MCF 10A (cell line): ENCODE measurements around the gene FAM20A. TPM values are rescaled to one million over a fixed set of nuclear protein-coding genes. Genes with fewer than 3 reads are reported as not detected.
"Not testable (repeated sequence)": the region's sequence is repeated elsewhere in the genome, so short reads cannot be mapped to it uniquely, and the experiment has no call there.

Experiments used
- BruUV-seq: library from RNA; stranded (reverse); fragments of 400-500 nt; replicated peaks from 2 replicates; lab custom pipeline; 2021; lab: Mats Ljungman, UMichigan
- CTCF ChIA-PET: fragments of 300-600 bp; sonication (Branson Sonifier 250); formaldehyde crosslinking; extraction: SDS; loops from one replicate; lab custom pipeline; 2021; ENCODE audit warnings: antibody characterized with exemption, inconsistent platforms; lab: Yijun Ruan, JAX
- POLR2A ChIA-PET: fragments of 300-600, 350-650 bp; sonication (Branson Sonifier 250); formaldehyde crosslinking; extraction: SDS; loops from one replicate; lab custom pipeline; 2020; ENCODE audit warnings: antibody characterized with exemption, inconsistent platforms; lab: Yijun Ruan, JAX
- DNase-seq: peaks from one replicate; pipeline ENCODE4 v3.0.0-alpha.2; 2018; ENCODE audit not compliant: unreplicated experiment
- H3K27ac Mint-ChIP-seq: one replicate; pipeline ENCODE4 v1.8.0; 2022; ENCODE audit warnings: mild to moderate bottlenecking, low read depth, mixed read lengths; ENCODE audit not compliant: unreplicated experiment
- H3K27me3 Mint-ChIP-seq: one replicate; pipeline ENCODE4 v1.8.0; 2022; ENCODE audit warnings: mixed read lengths; ENCODE audit not compliant: insufficient read depth, unreplicated experiment
- H3K36me3 Mint-ChIP-seq: one replicate; pipeline ENCODE4 v1.8.0; 2022; ENCODE audit warnings: mild to moderate bottlenecking, moderate library complexity, mixed read lengths; ENCODE audit not compliant: insufficient read depth, unreplicated experiment
- H3K4me1 Mint-ChIP-seq: one replicate; pipeline ENCODE4 v1.8.0; 2022; ENCODE audit warnings: mixed read lengths; ENCODE audit not compliant: insufficient read depth, unreplicated experiment
- H3K4me3 Mint-ChIP-seq: one replicate; pipeline ENCODE4 v1.8.0; 2022; ENCODE audit warnings: mild to moderate bottlenecking, moderate library complexity, mixed read lengths; ENCODE audit not compliant: unreplicated experiment
- H3K9me3 Mint-ChIP-seq: one replicate; pipeline ENCODE4 v1.8.0; 2022; ENCODE audit warnings: mixed read lengths; ENCODE audit not compliant: unreplicated experiment
- CTCF ChIP-seq: fragments of 200-600 bp; IDR thresholded peaks from one replicate; pipeline ENCODE4 v1.8.0; 2022; ENCODE audit warnings: antibody characterized with exemption, mild to moderate bottlenecking; ENCODE audit not compliant: unreplicated experiment
- intact Hi-C: fragments of 100-400 bp; cut with micrococcal nuclease; formaldehyde crosslinking; loops from 2 replicates; pipeline ENCODE4 v1.14.1; 2022
- total RNA-seq: library from RNA; stranded (reverse); gene quantifications from 2 replicates; pipeline ENCODE4 v1.2.3, GENCODE V29; 2022

The FAM20A gene
- total RNA-seq, 1 experiment from 2014 or later, result not detected

GRCh38 chr17:68584581-68585303 lies 16.4 kb downstream of the FAM20A start:
- Mint-ChIP-seq H3K27me3 (no peaks in the 10 kb centered on the region), H3K4me3 (no peak overlapping the region), H3K4me1 (no peaks in the 10 kb centered on the region), H3K9me3 (peaks cover 4% of the 10 kb centered on the region), H3K36me3 (no peaks in the 10 kb centered on the region), H3K27ac (no peak overlapping the region)
- intact Hi-C loops, result no loop called here
- DNase-seq, result no peak
- ChIA-PET POLR2A (interaction anchor here (1.2 kb wide), 1 partner anchor 17 kb away, joined by 3 read pairs; the partner anchor contains the start of gene FAM20A), CTCF (interaction anchor here (0.6 to 0.9 kb wide), 2 partner anchors 12 to 23 kb away, joined by 4 to 5 read pairs; no protein-coding TSS in a partner anchor)
- TF ChIP-seq CTCF, result no peak
- BruUV-seq, result no TSS peak

GRCh38 chr17:68582867-68583266 lies 18.3 kb downstream of the FAM20A start:
- intact Hi-C loops, POLR2A ChIA-PET, H3K27me3 Mint-ChIP-seq, H3K4me3 Mint-ChIP-seq, BruUV-seq, H3K27ac Mint-ChIP-seq, H3K36me3 Mint-ChIP-seq, DNase-seq, H3K9me3 Mint-ChIP-seq, H3K4me1 Mint-ChIP-seq: not testable (repeated sequence)
- CTCF ChIA-PET, result interaction anchor here (0.6 kb wide), 1 partner anchor 110 kb away, joined by 5 read pairs; no protein-coding TSS in a partner anchor

GRCh38 chr17:68581863-68582645 lies 19.1 kb downstream of the FAM20A start:
- no peaks in the 10 kb centered on the region for H3K9me3 Mint-ChIP-seq
- H3K4me3 Mint-ChIP-seq, result no peak overlapping the region
- no peak overlapping the region for H3K27ac Mint-ChIP-seq
- no peak for DNase-seq
- no peak for TF ChIP-seq CTCF
- no TSS peak for BruUV-seq
- H3K27me3 Mint-ChIP-seq, result no peaks in the 10 kb centered on the region
- intact Hi-C loops, result no loop called here
- CTCF ChIA-PET, result no interaction called here
- POLR2A ChIA-PET, result no interaction called here
- no peaks in the 10 kb centered on the region for H3K36me3 Mint-ChIP-seq
- no peaks in the 10 kb centered on the region for H3K4me1 Mint-ChIP-seq

- peak; percentile 64 for DNase-seq
- H3K36me3 Mint-ChIP-seq, result no peaks in the 10 kb centered on the region
- H3K4me3 Mint-ChIP-seq, result no peak overlapping the region
Observed at GRCh38 chr17:68580236-68580770, 20.9 kb downstream of the FAM20A start.

More at GRCh38 chr17:68580236-68580770, 20.9 kb downstream of the FAM20A start:
- no peaks in the 10 kb centered on the region for H3K4me1 Mint-ChIP-seq
- POLR2A ChIA-PET, result no interaction called here
- H3K9me3 Mint-ChIP-seq, result no peaks in the 10 kb centered on the region
- TF ChIP-seq CTCF, result no peak
- CTCF ChIA-PET, result interaction anchor here (0.9 kb wide), 1 partner anchor 8 kb away, joined by 3 read pairs; no protein-coding TSS in a partner anchor
- H3K27ac Mint-ChIP-seq, result no peak overlapping the region
- H3K27me3 Mint-ChIP-seq, result no peaks in the 10 kb centered on the region
- no TSS peak for BruUV-seq
- intact Hi-C loops, result no loop called here
